Neutrophil (primary cell): ENCODE data around the gene RYR2.

Source experiments
- H3K27ac ChIP-seq: fragments of 200-600 bp; sonication (generic); 2 replicates; pipeline ENCODE4 v1.5.1; 2016; ENCODE audit warnings: mild to moderate bottlenecking, moderate library complexity
- H3K27me3 ChIP-seq: fragments of 200-600 bp; sonication (generic); 2 replicates; pipeline ENCODE4 v1.6.0; 2016; ENCODE audit warnings: mild to moderate bottlenecking
- H3K36me3 ChIP-seq: fragments of 200-600 bp; sonication (generic); 2 replicates; pipeline ENCODE4 v1.5.1; 2017
- H3K4me1 ChIP-seq, 2 experiments: fragments of 200-600 bp in 1 of 2; sonication (generic) in 1 of 2; 1 replicate in 1 of 2; 2 replicates in 1 of 2; pipeline versions ENCODE4 v1.5.1 to v1.6.1; 2013 to 2016; ENCODE audit warnings: low read depth in 1 of 2, low read length in 1 of 2, mild to moderate bottlenecking in 1 of 2, moderate library complexity in 1 of 2; ENCODE audit not compliant: control insufficient read depth in 1 of 2, insufficient read depth in 1 of 2
- H3K4me3 ChIP-seq, 2 experiments: fragments of 200-600 bp in 1 of 2; sonication (generic) in 1 of 2; 1 replicate in 1 of 2; 2 replicates in 1 of 2; pipeline ENCODE4 v1.5.1; 2013 to 2016; ENCODE audit warnings: low read depth in 1 of 2, low read length in 1 of 2, mild to moderate bottlenecking in 1 of 2, moderate library complexity in 1 of 2
- H3K9me3 ChIP-seq: fragments of 200-600 bp; sonication (generic); 2 replicates; pipeline ENCODE4 v1.5.1; 2016
- CTCF ChIP-seq: fragments of 200-600 bp; sonication (generic); IDR thresholded peaks from 2 replicates; pipeline ENCODE4 v1.5.1; 2016; ENCODE audit warnings: antibody characterized with exemption

RYR2 gene

GRCh38 chr1:237754627-237755026, 712.6 kb downstream of the RYR2 start:
- H3K27me3 ChIP-seq = no peaks in the 10 kb centered on the region

GRCh38 chr1:237756304-237756967, 714.5 kb downstream of the RYR2 start:
- no peak for TF ChIP-seq CTCF
- no peaks in the 10 kb centered on the region for H3K27me3 ChIP-seq
- H3K27ac ChIP-seq = no peak overlapping the region
- H3K4me3 ChIP-seq = no peak overlapping the region
- no peaks in the 10 kb centered on the region for H3K4me1 ChIP-seq
- no peaks in the 10 kb centered on the region for H3K36me3 ChIP-seq
- H3K9me3 ChIP-seq = no peaks in the 10 kb centered on the region

More at GRCh38 chr1:237754627-237755026, 712.6 kb downstream of the RYR2 start:
- H3K27ac ChIP-seq = no peak overlapping the region
- TF ChIP-seq CTCF = no peak
- H3K4me3 ChIP-seq = no peak overlapping the region
- no peaks in the 10 kb centered on the region for H3K36me3 ChIP-seq
- H3K4me1 ChIP-seq = no peaks in the 10 kb centered on the region
- H3K9me3 ChIP-seq = no peaks in the 10 kb centered on the region

- TF ChIP-seq CTCF = no peak
- Histone ChIP-seq H3K27ac (no peak overlapping the region), H3K4me3 (no peak overlapping the region), H3K27me3 (no peaks in the 10 kb centered on the region), H3K4me1 (no peaks in the 10 kb centered on the region), H3K36me3 (no peaks in the 10 kb centered on the region), H3K9me3 (no peaks in the 10 kb centered on the region)
Observed at GRCh38 chr1:237759377-237759776, 717.4 kb downstream of the RYR2 start.

GRCh38 chr1:237760951-237761350, 719.0 kb downstream of the RYR2 start:
- TF ChIP-seq CTCF = no peak
- Histone ChIP-seq H3K36me3 (no peaks in the 10 kb centered on the region), H3K27me3 (no peaks in the 10 kb centered on the region), H3K9me3 (no peaks in the 10 kb centered on the region), H3K4me1 (no peaks in the 10 kb centered on the region), H3K27ac (no peak overlapping the region), H3K4me3 (no peak overlapping the region)

- Histone ChIP-seq H3K27me3 (no peaks in the 10 kb centered on the region), H3K36me3 (no peaks in the 10 kb centered on the region), H3K4me1 (no peaks in the 10 kb centered on the region), H3K9me3 (no peaks in the 10 kb centered on the region), H3K27ac (no peak overlapping the region), H3K4me3 (no peak overlapping the region)
- no peak for TF ChIP-seq CTCF
Observed at GRCh38 chr1:237763137-237763536, 721.2 kb downstream of the RYR2 start.
